GM12878 (cell line): ENCODE measurements around the gene FOSB. TPM values are rescaled to one million over a fixed set of nuclear protein-coding genes. Genes with fewer than 3 reads are reported as not detected.

ENCODE experiments used
- BHLHE40 ChIP-seq, 2 experiments: fragments of 450-650 bp in 1 of 2; IDR thresholded peaks; 2 replicates each; pipeline ENCODE4 v1.6.1; 2011 to 2017; ENCODE audit warnings: low read depth in 2 of 2, borderline replicate concordance in 1 of 2, improper control_type of control experiment in 1 of 2, low read length in 1 of 2, mild to moderate bottlenecking in 1 of 2
- CREB1 ChIP-seq: IDR thresholded peaks from 2 replicates; pipeline ENCODE4 v1.6.1; 2012; ENCODE audit warnings: low read depth, mild to moderate bottlenecking, inconsistent platforms
- CTCF ChIP-seq, 3 experiments: IDR thresholded peaks in 2 of 3; conservative IDR thresholded peaks in 1 of 3; 2 replicates each; pipeline ENCODE4 v1.5.1; 2011; ENCODE audit warnings: low read depth in 3 of 3, low read length in 3 of 3, mild to moderate bottlenecking in 3 of 3, control low read depth in 2 of 3, moderate library complexity in 2 of 3, inconsistent platforms in 1 of 3, mixed read lengths in 1 of 3; ENCODE audit not compliant: control insufficient read depth in 2 of 3, insufficient read depth in 1 of 3; ENCODE audit errors: extremely low read depth in 1 of 3
- DPF2 ChIP-seq: fragments of 450-650 bp; IDR thresholded peaks from 2 replicates; pipeline ENCODE4 v1.6.1; 2017; ENCODE audit warnings: mild to moderate bottlenecking
- EGR1 ChIP-seq, 2 experiments: IDR thresholded peaks; 1 replicate in 1 of 2; 2 replicates in 1 of 2; pipeline ENCODE4 v1.6.1; 2011 to 2012; ENCODE audit warnings: low read depth in 2 of 2, low read length in 2 of 2, borderline replicate concordance in 1 of 2, mild to moderate bottlenecking in 1 of 2, moderate library complexity in 1 of 2
- HCFC1 ChIP-seq: fragments of 150-350 bp; IDR thresholded peaks from 2 replicates; pipeline ENCODE4 v1.6.1; 2014; ENCODE audit warnings: low read length
- IKZF2 ChIP-seq, 2 experiments: fragments of 450-650 bp; IDR thresholded peaks; 2 replicates each; pipeline ENCODE4 v1.6.1; 2017; ENCODE audit warnings: mild to moderate bottlenecking in 2 of 2, moderate library complexity in 2 of 2
- KAT2A ChIP-seq: conservative IDR thresholded peaks from 2 replicates; pipeline ENCODE4 v1.6.1; 2011; ENCODE audit warnings: low read depth, low read length; ENCODE audit not compliant: control insufficient read depth
- KLF5 ChIP-seq: fragments of 450-650 bp; IDR thresholded peaks from 2 replicates; pipeline ENCODE4 v1.6.1; 2014; ENCODE audit warnings: mild to moderate bottlenecking; ENCODE audit not compliant: partially characterized antibody
- MLLT1 ChIP-seq: fragments of 450-650 bp; IDR thresholded peaks from 2 replicates; pipeline ENCODE4 v1.6.1; 2016; ENCODE audit warnings: mild to moderate bottlenecking
- MTA3 ChIP-seq: IDR thresholded peaks from 2 replicates; pipeline ENCODE4 v1.6.1; 2012; ENCODE audit warnings: low read length, inconsistent platforms, borderline replicate concordance
- NBN ChIP-seq: fragments of 450-650 bp; IDR thresholded peaks from 2 replicates; pipeline ENCODE4 v1.6.1; 2016
- NFIC ChIP-seq: IDR thresholded peaks from 2 replicates; pipeline ENCODE4 v1.6.1; 2012; ENCODE audit warnings: low read depth, mild to moderate bottlenecking, inconsistent platforms, low read length, moderate library complexity
- NR2F1 ChIP-seq: fragments of 450-650 bp; conservative IDR thresholded peaks from 2 replicates; pipeline ENCODE4 v1.6.1; 2017; ENCODE audit warnings: mild to moderate bottlenecking
- RB1 ChIP-seq: fragments of 450-650 bp; formaldehyde crosslinking; IDR thresholded peaks from 2 replicates; pipeline ENCODE4 v1.6.1; 2017; ENCODE audit warnings: mild to moderate bottlenecking, borderline replicate concordance
- ZBTB11 ChIP-seq: fragments of 450-650 bp; formaldehyde crosslinking; IDR thresholded peaks from 2 replicates; pipeline ENCODE4 v1.5.0; 2022; ENCODE audit warnings: mild to moderate bottlenecking, missing genetic modification characterization
- ZBTB40 ChIP-seq: fragments of 450-650 bp; IDR thresholded peaks from 2 replicates; pipeline ENCODE4 v1.6.1; 2016; ENCODE audit warnings: mild to moderate bottlenecking, moderate library complexity, borderline replicate concordance
- ZNF384 ChIP-seq: IDR thresholded peaks from 2 replicates; pipeline ENCODE4 v1.6.1; 2012; ENCODE audit warnings: low read depth, mild to moderate bottlenecking, low read length, improper control_type of control experiment, borderline replicate concordance
- polyA plus RNA-seq, 11 experiments: library from polyadenylated mRNA; depleted of rRNA in 4 of 11; unstranded in 6 of 11; stranded (reverse) in 5 of 11; fragments of >200 nt; fragmentation: Nextera tagmentation in 4 of 11; fragmentation: Illumina TruSeq in 1 of 11; extraction: Ambion mirVana in 4 of 11; extraction: Trizol in 1 of 11; gene quantifications; 1 replicate in 1 of 11; 2 replicates in 10 of 11; pipeline versions ENCODE4 v1.2.1 to v1.2.3, GENCODE V29; 2011 to 2016; ENCODE audit warnings: inconsistent platforms in 2 of 11, missing spikeins in 2 of 11, low read depth in 1 of 11
- total RNA-seq, 4 experiments: library from RNA; depleted of rRNA in 3 of 4; stranded (reverse); fragments of >200 nt in 3 of 4; fragmentation: Illumina TruSeq in 1 of 4; extraction: Trizol in 1 of 4; gene quantifications; 2 replicates each; pipeline versions ENCODE4 v1.2.1 to v1.2.3, GENCODE V29; 2013 to 2021

Gene FOSB
- total and polyA plus RNA-seq, 10 of the 15 experiments (the other 5 are each of a cell fraction or from before 2014, with no cell fraction given), result 0.06 to 0.56 (median 0.26) TPM

GRCh38 chr19:45444318-45445041 lies 23.3 kb upstream of the FOSB start (continued):
- no peak for TF ChIP-seq ZNF384
- TF ChIP-seq HCFC1, result peak; percentile 17; the same call in 1 of the 2 replicates
- TF ChIP-seq BHLHE40 (IDR thresholded peaks at IDR 0.05; ENCODE audit: borderline replicate concordance in 1 of 2, low read depth in 2 of 2, low read length in 1 of 2), result peak in 1 of 2 experiments; percentile 44; a peak in 1 of 4 replicates
- TF ChIP-seq NR2F1, result peak; percentile 90
- TF ChIP-seq ZBTB11 (CRISPR knock-in tag), result no peak
- TF ChIP-seq IKZF2 (IDR thresholded peaks at IDR 0.05), result no peak
- peak; percentile 59; the same call in 1 of the 2 replicates for TF ChIP-seq RB1
- TF ChIP-seq KAT2A, result no peak
- peak in 1 of 2 experiments; percentile 69; a peak in 1 of 3 replicates for TF ChIP-seq EGR1 (IDR thresholded peaks at IDR 0.05; ENCODE audit: borderline replicate concordance in 1 of 2, low read depth in 2 of 2, low read length in 2 of 2)
- TF ChIP-seq DPF2, result peak; percentile 42; the same call in 1 of the 2 replicates
- 0 out of 2 replicates have a peak, but pooled peaks have one; percentile 45 for TF ChIP-seq NBN
- TF ChIP-seq MTA3, result no peak
- TF ChIP-seq CTCF (IDR thresholded peaks at IDR 0.05 in 2 of 3, conservative IDR thresholded peaks at IDR 0.05 in 1 of 3; ENCODE audit: control insufficient read depth in 2 of 3, extremely low read depth in 1 of 3, insufficient read depth in 1 of 3, low read depth in 3 of 3, low read length in 3 of 3), result peak in 1 of 3 experiments; percentile 28; a peak in 2 of 6 replicates
- TF ChIP-seq CREB1, result 0 out of 2 replicates have a peak, but pooled peaks have one; percentile 4
- no peak for TF ChIP-seq ZBTB40
- no peak for TF ChIP-seq NFIC
- TF ChIP-seq KLF5, result no peak
- TF ChIP-seq MLLT1, result no peak
